Pericardium fibroblast (primary cell): ENCODE data around the gene DACH2. TPM values are rescaled to one million over a fixed set of nuclear protein-coding genes. Genes with fewer than 3 reads are reported as not detected.

Experiments used
- total RNA-seq: library from RNA; depleted of rRNA; stranded (reverse); fragments of >200 nt; gene quantifications from 2 replicates; pipeline ENCODE4 v1.2.3, GENCODE V29; 2015

DACH2 gene
- not detected in 2 replicates for total RNA-seq

DNA sequence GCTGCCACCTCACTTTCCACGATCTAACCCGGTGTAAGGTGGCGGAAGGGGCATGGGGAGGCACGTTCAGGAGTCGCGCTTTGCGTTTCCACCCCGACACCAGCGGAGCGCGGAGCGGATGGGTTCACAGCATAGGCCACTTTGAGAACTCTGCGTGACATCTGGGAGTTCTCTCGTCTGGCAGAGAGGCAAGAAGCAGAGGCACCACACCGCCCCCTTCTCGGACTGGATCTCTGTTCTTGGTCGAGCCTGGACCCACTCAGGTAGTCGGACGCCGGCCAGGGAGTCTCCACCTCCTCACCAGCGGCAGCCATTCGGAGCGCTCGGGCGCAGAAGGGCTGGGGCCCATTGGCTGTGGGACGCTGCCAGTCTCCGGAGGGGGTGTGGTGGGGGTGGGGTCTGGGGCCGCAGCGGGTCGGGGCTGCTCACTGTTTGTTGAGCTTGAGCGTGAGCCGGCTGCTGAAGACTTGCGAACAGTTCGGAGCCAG, at the start of gene DACH2:
Gene DACH2, plus strand, starts transcription at position 428 of the 488 bp plus-strand sequence.

Other genes starting within 250 kb of the DACH2 start
- 8.9 and 10.9 TPM in 2 replicates for gene CHM, start 100.9 kb upstream of the DACH2 start, total RNA-seq